GM21619 (cell line): ENCODE data around the gene OR9K2.
"Not testable (repeated sequence)": the region's sequence is repeated elsewhere in the genome, so short reads cannot be mapped to it uniquely, and the experiment has no call there.

Experiments used
- ATAC-seq: cut with Tn5 transposase; IDR thresholded peaks from one replicate; pipeline ENCODE4 v1.9.1; 2021; ENCODE audit not compliant: unreplicated experiment

The OR9K2 gene, protein sequence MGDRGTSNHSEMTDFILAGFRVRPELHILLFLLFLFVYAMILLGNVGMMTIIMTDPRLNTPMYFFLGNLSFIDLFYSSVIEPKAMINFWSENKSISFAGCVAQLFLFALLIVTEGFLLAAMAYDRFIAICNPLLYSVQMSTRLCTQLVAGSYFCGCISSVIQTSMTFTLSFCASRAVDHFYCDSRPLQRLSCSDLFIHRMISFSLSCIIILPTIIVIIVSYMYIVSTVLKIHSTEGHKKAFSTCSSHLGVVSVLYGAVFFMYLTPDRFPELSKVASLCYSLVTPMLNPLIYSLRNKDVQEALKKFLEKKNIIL

DNA sequence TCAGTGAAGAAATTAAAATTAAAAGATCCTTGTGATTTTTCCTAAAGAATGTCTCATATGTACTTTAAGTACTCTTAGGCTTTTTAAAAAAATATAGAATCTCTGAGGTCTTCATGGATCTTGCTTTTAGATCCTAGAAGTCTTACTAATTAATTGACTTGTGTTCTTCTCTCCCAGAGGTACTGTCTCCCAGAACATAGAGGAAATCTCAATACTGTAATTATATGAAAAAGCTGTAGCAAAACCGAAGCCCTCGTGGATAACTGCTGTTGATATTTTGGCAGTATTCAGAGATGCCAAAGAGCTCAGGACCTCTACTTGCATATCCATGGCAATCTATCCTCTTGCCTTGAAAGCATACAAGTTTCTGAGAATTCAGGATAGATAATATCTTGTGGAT is at the start of gene OR9K2:
OR9K2 (plus strand) TSS at position 301 of the 400 bp plus-strand sequence. CDS start 3,429 bp downstream, outside the sequence.
- ATAC-seq = no peak

DNA sequence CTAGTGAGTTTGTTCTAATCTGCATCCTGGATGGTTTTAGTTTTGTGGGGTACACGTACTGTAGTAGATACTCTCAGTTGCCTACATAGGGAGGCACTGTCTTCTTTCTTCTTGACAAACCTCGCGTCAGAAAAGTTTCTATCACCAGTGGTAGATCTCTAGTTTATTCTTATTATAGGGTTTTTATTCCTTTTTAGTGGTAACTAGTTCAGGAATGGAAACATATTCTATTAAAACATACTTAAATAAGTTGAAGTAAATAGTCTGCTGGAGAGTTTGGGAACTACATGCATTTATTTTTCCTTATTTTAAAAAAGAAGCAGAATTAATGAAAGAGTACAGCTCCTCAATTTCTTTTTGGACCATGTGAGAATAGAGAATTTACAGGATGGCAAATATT is 33.6 kb upstream of the OR9K2 start:
- no peak for ATAC-seq

DNA sequence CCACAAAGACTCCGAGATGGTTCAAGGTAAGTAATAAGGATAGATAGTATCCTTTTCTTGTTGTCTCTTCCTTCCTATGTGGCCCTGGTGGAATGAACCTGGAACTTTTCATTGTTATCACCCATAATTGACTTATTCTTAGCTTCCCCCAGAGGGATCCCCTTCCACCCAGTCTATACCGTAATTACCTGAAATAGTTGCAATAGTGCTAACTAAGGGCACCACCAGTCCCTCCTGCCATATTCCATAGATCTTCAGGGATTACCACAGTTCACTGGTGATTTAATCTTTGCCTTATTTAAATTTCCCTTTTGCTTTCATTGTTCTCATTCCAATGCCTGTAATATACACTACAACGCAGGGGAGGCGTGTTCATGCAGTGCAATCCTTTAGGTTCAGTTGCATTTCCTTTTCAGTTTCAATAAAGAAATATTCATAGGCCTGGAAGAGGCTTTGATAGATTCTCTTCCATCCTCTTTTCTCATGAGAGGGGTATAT is 13.8 kb upstream of the OR9K2 start:
- ATAC-seq = no peak

DNA sequence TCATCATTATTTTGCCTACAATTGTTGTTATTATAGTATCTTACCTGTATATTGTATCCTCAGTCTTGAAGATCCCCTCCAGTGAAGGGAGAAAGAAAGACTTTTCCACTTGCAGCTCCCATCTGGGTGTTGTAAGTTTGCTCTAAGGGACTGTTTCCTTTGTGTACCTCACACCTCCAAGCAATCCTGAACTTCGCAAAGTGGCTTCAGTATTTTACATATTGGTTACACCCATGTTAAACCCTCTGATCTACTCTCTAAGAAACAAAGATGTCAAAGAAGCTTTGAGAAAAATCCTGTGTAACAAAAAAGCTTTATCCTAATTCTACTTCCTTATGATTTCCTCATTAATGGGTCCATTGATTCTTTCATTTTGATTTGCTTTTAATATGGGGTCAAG is 10.1 kb upstream of the OR9K2 start:
- no peak for ATAC-seq

DNA sequence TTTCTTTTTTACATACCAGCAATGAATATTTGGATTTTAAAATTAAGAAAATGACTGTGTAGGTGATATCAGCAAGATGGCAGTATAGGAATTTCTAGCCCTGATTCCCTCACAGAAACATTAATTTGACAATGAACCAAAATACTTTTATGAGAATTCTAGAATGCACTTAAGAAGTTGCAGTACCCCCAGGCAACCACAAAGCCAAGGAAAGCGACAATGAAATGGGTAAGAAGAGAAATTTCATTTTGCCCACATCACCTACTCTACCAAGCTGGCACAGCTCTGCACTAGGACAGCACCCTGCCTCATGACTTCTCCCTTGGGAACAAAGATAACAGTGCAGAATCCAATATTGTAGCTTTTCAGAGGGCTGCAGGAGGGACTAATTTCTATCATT is 6.6 kb downstream of the OR9K2 start:
- ATAC-seq = no peak

DNA sequence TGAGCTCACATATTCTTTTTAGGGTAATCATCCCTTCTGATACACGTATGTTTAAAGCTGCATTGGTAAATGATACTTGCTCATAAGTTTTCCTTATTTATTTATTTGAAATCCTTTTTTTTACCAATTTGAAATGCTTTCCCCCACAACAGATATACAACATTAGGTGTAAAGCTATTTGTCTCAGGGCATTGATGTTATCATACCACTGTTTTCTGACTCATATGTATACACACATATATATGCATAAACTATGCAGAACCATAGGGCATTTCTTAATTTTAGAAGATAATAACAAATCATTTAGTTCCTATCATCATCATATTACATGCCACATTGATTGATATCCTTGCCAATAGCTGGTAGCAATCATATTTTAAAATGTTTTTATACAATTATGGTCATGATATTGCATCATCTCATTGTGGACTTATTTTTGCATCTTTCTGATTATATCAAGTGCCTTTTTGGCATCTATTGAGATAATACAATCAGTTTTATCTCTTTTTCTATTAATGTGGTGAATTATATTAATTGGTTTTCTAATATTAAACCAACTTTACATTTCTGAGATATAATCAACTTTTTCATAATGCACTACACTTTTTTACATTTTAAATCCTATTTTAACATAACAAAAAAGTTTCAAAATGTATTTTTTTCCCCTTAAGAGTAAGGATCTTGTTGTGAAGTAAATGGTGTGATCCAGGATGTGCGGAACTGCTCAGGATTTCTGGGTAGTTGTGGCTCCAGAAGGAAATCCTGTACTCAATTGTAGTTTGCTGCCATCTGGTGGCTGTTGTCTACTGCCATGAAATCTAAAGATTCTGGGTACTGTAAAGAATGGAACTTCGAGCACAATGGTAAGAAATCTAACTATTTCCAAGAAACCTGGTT is 16.7 kb downstream of the OR9K2 start:
- ATAC-seq = no peak

DNA sequence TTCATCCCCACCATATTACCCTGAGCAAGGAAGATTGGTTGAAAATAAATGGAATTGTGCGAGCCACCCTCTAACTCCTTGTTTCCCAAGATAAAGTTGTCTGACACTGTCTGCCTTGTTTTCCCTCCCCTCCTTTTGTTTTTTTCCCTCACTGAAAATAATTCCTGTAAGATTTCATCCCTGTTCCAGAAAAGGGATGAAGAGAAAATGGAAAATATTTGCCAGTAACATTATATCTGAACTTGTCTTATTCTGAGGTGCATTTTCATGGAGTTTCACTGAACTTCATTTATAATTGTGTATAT is 17.3 kb downstream of the OR9K2 start:
- ATAC-seq = no peak

DNA sequence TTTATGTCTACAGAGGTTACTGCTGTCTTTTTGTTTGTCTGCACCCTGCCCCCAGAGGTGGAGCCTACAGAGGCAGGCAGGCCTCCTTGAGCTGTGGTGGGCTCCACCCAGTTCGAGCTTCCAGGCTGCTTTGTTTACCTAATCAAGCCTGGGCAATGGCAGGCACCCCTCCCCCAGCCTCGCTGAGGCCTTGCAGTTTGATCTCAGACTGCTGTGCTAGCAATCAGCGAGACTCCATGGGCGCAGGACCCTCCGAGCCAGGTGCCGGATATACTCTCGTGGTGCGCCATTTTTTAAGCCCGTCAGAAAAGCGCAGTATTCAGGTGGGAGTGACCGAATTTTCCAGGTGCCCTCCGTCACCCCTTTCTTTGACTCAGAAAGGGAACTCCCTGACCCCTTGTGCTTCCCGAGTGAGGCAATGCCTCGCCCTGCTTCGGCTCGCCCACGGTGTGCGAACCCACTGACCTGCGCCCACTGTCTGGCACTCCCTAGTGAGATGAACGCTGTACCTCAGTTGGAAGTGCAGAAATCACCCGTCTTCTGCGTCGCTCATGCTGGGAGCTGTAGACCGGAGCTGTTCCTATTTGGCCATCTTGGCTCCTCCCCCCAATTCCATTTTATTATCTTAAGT is 40.9 kb downstream of the OR9K2 start:
- not testable (repeated sequence) for ATAC-seq

DNA sequence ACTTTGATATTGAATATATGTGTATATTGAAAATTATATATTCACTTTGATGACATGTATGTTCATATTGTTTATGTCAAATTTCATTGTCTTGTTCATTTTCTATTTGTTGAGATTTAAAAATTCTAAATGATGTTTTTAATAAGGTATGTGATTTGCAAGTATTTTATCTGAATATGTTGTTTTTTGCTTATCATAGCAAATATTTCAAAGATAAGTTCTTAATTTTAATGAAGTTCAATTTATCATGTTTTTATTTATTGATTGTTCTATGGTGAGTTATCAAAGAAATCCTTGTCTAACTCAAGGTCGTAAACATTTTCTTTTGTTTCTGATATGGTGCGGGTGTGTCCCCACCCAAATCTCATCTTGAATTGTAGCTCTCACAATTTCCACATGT is 45.2 kb downstream of the OR9K2 start:
- no peak for ATAC-seq

DNA sequence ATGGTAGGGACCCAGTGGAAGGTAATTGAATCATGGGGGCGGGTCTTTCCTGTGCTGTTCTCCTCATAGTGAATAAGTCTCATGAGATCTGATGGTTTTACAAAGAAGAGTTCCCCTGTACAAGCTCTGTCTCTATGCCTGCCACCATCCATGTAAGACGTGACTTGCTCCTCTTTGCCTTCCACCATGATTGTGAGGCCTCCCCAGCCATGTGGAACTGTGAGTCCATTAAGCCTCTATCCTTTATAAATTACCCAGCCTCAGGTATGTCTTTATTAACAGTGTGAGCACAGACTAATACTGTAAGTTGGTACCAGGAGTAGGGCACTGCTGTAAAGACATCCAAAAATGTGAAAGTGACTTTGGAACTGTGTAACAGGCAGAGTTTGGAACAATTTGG is 45.6 kb downstream of the OR9K2 start:
- not testable (repeated sequence) for ATAC-seq

DNA sequence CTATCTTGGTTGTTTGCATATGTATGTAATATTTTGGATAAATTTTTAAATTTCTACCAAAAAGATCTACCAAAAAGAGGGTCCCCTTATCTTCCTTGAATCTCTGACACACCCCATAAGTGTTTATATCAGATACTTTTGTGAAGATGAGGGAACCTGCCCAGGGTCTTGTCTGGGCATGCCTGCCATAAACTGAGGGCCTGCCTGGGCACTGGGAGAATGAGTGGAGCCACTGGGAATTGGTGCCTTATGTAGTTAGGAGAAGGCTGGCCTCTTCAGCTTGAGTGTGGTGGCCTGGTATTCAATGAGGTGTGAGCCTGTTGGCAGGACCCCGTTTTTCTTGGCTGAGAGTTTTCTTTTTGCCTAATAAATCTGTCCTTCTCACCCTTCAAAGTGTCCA is 46.5 kb downstream of the OR9K2 start:
- ATAC-seq = no peak

DNA sequence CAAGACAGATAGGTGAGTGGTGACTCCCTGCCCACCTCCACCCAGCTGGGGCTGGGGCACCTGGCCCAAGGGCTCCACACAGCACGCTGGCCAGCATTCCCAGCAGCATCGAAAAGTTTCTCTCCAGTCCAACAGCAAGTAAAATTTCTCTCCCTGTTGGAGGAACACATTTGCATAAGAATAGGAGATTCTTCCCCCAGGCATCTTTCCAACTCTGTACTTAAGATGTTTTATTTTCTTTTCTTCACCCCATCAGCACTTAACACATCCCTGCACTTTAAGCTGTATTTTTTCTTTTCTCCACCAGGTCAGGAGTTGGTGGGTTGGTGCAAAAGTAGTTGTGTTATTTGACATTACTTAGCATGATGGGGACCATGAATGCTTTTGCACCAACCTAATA is 47.2 kb downstream of the OR9K2 start:
- no peak for ATAC-seq
